ENCODE results near the gene RLF. TPM values are rescaled to one million over a fixed set of nuclear protein-coding genes. Genes with fewer than 3 reads are reported as not detected.

Gene RLF
- polyA plus RNA-seq, 2 of the 4 experiments (the other 2 are of a cell fraction): 4.7 to 7.9 TPM

- Histone ChIP-seq H3K4me2 (peak overlapping the region; percentile 99), H3K4me3 (peak overlapping the region; percentile 63), H3K27ac (peak overlapping the region; percentile 76 to 91), H3K4me1 (peaks cover 11% of the 10 kb centered on the region; the same call in 2 of the 3 replicates), H3K9me3 (no peaks in the 10 kb centered on the region)
- CTCF ChIA-PET: interaction anchor here (0.8 to 3.2 kb wide), 7 partner anchors 8 to 177 kb away, joined by 3 to 13 read pairs (median 3); no protein-coding TSS in a partner anchor
- 2% methylated on average over 14 of the region's 16 CpGs for WGBS (ENCODE audit: missing lambda C conversion rate)
- no peak for DNase-seq (ENCODE audit: low read depth in 1 of 2, low spot score in 1 of 2)
- TF ChIP-seq RAD21 (conservative IDR thresholded peaks at IDR 0.05 in 1 of 2, IDR thresholded peaks at IDR 0.05 in 1 of 2) (no peak), CHD4 (IDR thresholded peaks at IDR 0.05; ENCODE audit: borderline replicate concordance) (no peak), EP300 (IDR thresholded peaks at IDR 0.05) (no peak), MYC (IDR thresholded peaks at IDR 0.05; ENCODE audit: borderline replicate concordance, low read length) (no peak), USF2 (IDR thresholded peaks at IDR 0.05) (no peak), SMC3 (IDR thresholded peaks at IDR 0.05) (no peak), RNF2 (IDR thresholded peaks at IDR 0.05; ENCODE audit: borderline replicate concordance, low read depth) (no peak), KDM5A (IDR thresholded peaks at IDR 0.05) (no peak)
- ATAC-seq: peak in 1 of 2 experiments; percentile 71; a peak in 2 of 6 replicates
- POLR2A ChIA-PET: interaction anchor here (1.2 kb wide), 2 partner anchors 9 to 12 kb away, joined by 3 to 5 read pairs; no protein-coding TSS in a partner anchor
- no peak for FAIRE-seq
These were observed 756 bp downstream of the RLF start for GRCh38 chr1:40161888-40162397.

- Histone ChIP-seq H3K4me2 (peak overlapping the region; percentile 99), H3K9me3 (no peaks in the 10 kb centered on the region), H3K27ac (no peak overlapping the region), H3K4me1 (peaks cover 11% of the 10 kb centered on the region; the same call in 2 of the 3 replicates), H3K4me3 (peak overlapping the region; percentile 63)
- ATAC-seq: no peak
- 26% methylated on average over 4 of the region's 4 CpGs for WGBS (ENCODE audit: missing lambda C conversion rate)
- ChIA-PET POLR2A (no interaction called here), CTCF (interaction anchor here (0.8 to 3.2 kb wide), 3 partner anchors 10 to 175 kb away, joined by 3 to 13 read pairs (median 3); no protein-coding TSS in a partner anchor)
- TF ChIP-seq CBX8 (IDR thresholded peaks at IDR 0.05): no peak
- no peak for TF ChIP-seq ELK1 (IDR thresholded peaks at IDR 0.05; ENCODE audit: low read depth, low read length)
- FAIRE-seq: no peak
- DNase-seq (ENCODE audit: low read depth in 1 of 2, low spot score in 1 of 2): no peak
These were observed 1.7 kb downstream of the RLF start for GRCh38 chr1:40162753-40163441.

GRCh38 chr1:40167317-40167716, 6.1 kb downstream of the RLF start:
- no peak overlapping the region for H3K27ac ChIP-seq
- DNase-seq (ENCODE audit: low read depth in 1 of 2, low spot score in 1 of 2): no peak
- H3K4me3 ChIP-seq: no peak overlapping the region
- peaks cover 11% of the 10 kb centered on the region; the same call in 2 of the 3 replicates for H3K4me1 ChIP-seq
- POLR2A ChIA-PET: no interaction called here
- 84% methylated on average over 4 of the region's 4 CpGs for WGBS (ENCODE audit: missing lambda C conversion rate)
- no peak for ATAC-seq
- H3K4me2 ChIP-seq: no peak overlapping the region
- CTCF ChIA-PET: interaction anchor here (2.3 kb wide), 1 partner anchor 23 kb away, joined by 7 read pairs; no protein-coding TSS in a partner anchor
- TF ChIP-seq RCOR1 (IDR thresholded peaks at IDR 0.05; ENCODE audit: low read depth, low read length): no peak
- no peak for TF ChIP-seq SMC3 (IDR thresholded peaks at IDR 0.05)
- TF ChIP-seq MAZ (IDR thresholded peaks at IDR 0.05; ENCODE audit: borderline replicate concordance, low read depth, low read length): no peak
- TF ChIP-seq EHF (CRISPR knock-in tag; IDR thresholded peaks at IDR 0.05): no peak
- TF ChIP-seq JUNB (IDR thresholded peaks at IDR 0.05): no peak
- TF ChIP-seq GATA3 (IDR thresholded peaks at IDR 0.05; ENCODE audit: borderline replicate concordance): no peak
- no peak for TF ChIP-seq HDAC2 (IDR thresholded peaks at IDR 0.05)
- no peak for TF ChIP-seq ZC3H11A (IDR thresholded peaks at IDR 0.05)
- TF ChIP-seq RAD21 (conservative IDR thresholded peaks at IDR 0.05 in 1 of 2, IDR thresholded peaks at IDR 0.05 in 1 of 2): no peak
- no peak for TF ChIP-seq ELK1 (IDR thresholded peaks at IDR 0.05; ENCODE audit: low read depth, low read length)
- TF ChIP-seq PHF8 (IDR thresholded peaks at IDR 0.05; ENCODE audit: borderline replicate concordance, low read depth): no peak
- TF ChIP-seq CBX8 (IDR thresholded peaks at IDR 0.05): no peak
- TF ChIP-seq TP53 (CRISPR knock-in tag; IDR thresholded peaks at IDR 0.05): no peak
- TF ChIP-seq RNF2 (IDR thresholded peaks at IDR 0.05; ENCODE audit: borderline replicate concordance, low read depth): no peak
- no peak for TF ChIP-seq ATOH8 (CRISPR knock-in tag; IDR thresholded peaks at IDR 0.05; ENCODE audit: low read depth)
- TF ChIP-seq REST (IDR thresholded peaks at IDR 0.05): no peak
- TF ChIP-seq CBX2 (IDR thresholded peaks at IDR 0.05; ENCODE audit: borderline replicate concordance, low read depth): no peak
- no peak for FAIRE-seq
- H3K9me3 ChIP-seq: no peaks in the 10 kb centered on the region
